H9 (cell line): Measurements from ENCODE around the gene ODF2. TPM values are rescaled to one million over a fixed set of nuclear protein-coding genes. Genes with fewer than 3 reads are reported as not detected.

Experiments
- DNase-seq: peaks from one replicate; pipeline ENCODE4 v3.0.0-alpha.2; 2017
- H2AFZ ChIP-seq: one replicate; pipeline ENCODE4 v1.6.1; 2013; ENCODE audit warnings: mild to moderate bottlenecking, low read length, control low read depth, moderate library complexity
- H2AK5ac ChIP-seq: 2 replicates; pipeline ENCODE4 v1.6.1; 2013; ENCODE audit warnings: low read length, control low read depth, mixed read lengths; ENCODE audit not compliant: insufficient read length
- H2BK120ac ChIP-seq: one replicate; pipeline ENCODE4 v1.6.1; 2013; ENCODE audit warnings: low read depth, mild to moderate bottlenecking, low read length, control low read depth, inconsistent platforms; ENCODE audit not compliant: poor library complexity, severe bottlenecking
- H2BK12ac ChIP-seq: 2 replicates; pipeline ENCODE4 v1.6.1; 2013; ENCODE audit warnings: low read length, control low read depth, mixed read lengths, low read depth; ENCODE audit not compliant: insufficient read length
- H2BK15ac ChIP-seq: 2 replicates; pipeline ENCODE4 v1.6.1; 2013; ENCODE audit warnings: low read depth, low read length, control low read depth
- H2BK20ac ChIP-seq: one replicate; pipeline ENCODE4 v1.6.1; 2013; ENCODE audit warnings: low read depth, mild to moderate bottlenecking, low read length, control low read depth, inconsistent platforms; ENCODE audit not compliant: poor library complexity, severe bottlenecking
- H2BK5ac ChIP-seq: 2 replicates; pipeline ENCODE4 v1.6.1; 2013; ENCODE audit warnings: low read length, control low read depth, mixed read lengths; ENCODE audit not compliant: insufficient read length
- H3K14ac ChIP-seq: 2 replicates; pipeline ENCODE4 v1.6.1; 2013; ENCODE audit warnings: low read length, control low read depth; ENCODE audit not compliant: insufficient read depth
- H3K18ac ChIP-seq: 2 replicates; pipeline ENCODE4 v1.6.1; 2013; ENCODE audit warnings: low read depth, mild to moderate bottlenecking, mixed read lengths, low read length, control low read depth; ENCODE audit not compliant: insufficient read length
- H3K23ac ChIP-seq: 2 replicates; pipeline ENCODE4 v1.6.1; 2013; ENCODE audit warnings: low read length, control low read depth, mixed read lengths, low read depth; ENCODE audit not compliant: insufficient read length
- H3K23me2 ChIP-seq: 2 replicates; pipeline ENCODE4 v1.6.1; 2013; ENCODE audit warnings: low read depth, mild to moderate bottlenecking, mixed read lengths, low read length, control low read depth; ENCODE audit not compliant: insufficient read length, poor library complexity, severe bottlenecking
- H3K27ac ChIP-seq: 2 replicates; pipeline ENCODE4 v1.5.1; 2013; ENCODE audit warnings: low read length, control low read depth, mixed read lengths, low read depth; ENCODE audit not compliant: insufficient read length
- H3K27me3 ChIP-seq: 2 replicates; pipeline ENCODE4 v1.6.1; 2013; ENCODE audit warnings: low read length, control low read depth, inconsistent platforms; ENCODE audit not compliant: insufficient read depth
- H3K4ac ChIP-seq: 2 replicates; pipeline ENCODE4 v1.6.1; 2013; ENCODE audit warnings: low read depth, mild to moderate bottlenecking, control low read depth, inconsistent platforms, low read length, moderate library complexity
- H3K4me1 ChIP-seq: 2 replicates; pipeline ENCODE4 v1.6.1; 2013; ENCODE audit warnings: low read length, control low read depth, inconsistent platforms; ENCODE audit not compliant: insufficient read depth
- H3K4me2 ChIP-seq: 2 replicates; pipeline ENCODE4 v1.6.1; 2013; ENCODE audit warnings: low read length, control low read depth, mixed read lengths; ENCODE audit not compliant: insufficient read length, insufficient read depth
- H3K56ac ChIP-seq: 2 replicates; pipeline ENCODE4 v1.6.1; 2013; ENCODE audit warnings: low read depth, mild to moderate bottlenecking, mixed read lengths, low read length, control low read depth; ENCODE audit not compliant: insufficient read length
- H3K79me1 ChIP-seq: 2 replicates; pipeline ENCODE4 v1.6.1; 2013; ENCODE audit warnings: low read depth, mild to moderate bottlenecking, moderate library complexity, low read length, control low read depth, inconsistent platforms; ENCODE audit not compliant: insufficient read depth, poor library complexity, severe bottlenecking
- H3K79me2 ChIP-seq: 2 replicates; pipeline ENCODE4 v1.6.1; 2013; ENCODE audit warnings: low read length, control low read depth, inconsistent platforms; ENCODE audit not compliant: insufficient read depth
- H3K9ac ChIP-seq: 2 replicates; pipeline ENCODE4 v1.6.1; 2013; ENCODE audit warnings: low read length, control low read depth, mixed read lengths; ENCODE audit not compliant: insufficient read length; ENCODE audit errors: extremely low read depth
- H3K9me3 ChIP-seq: one replicate; pipeline ENCODE4 v1.6.1; 2013; ENCODE audit warnings: low read depth, low read length, inconsistent platforms; ENCODE audit not compliant: control insufficient read depth
- H3T11ph ChIP-seq: one replicate; pipeline ENCODE4 v1.6.1; 2013; ENCODE audit warnings: mild to moderate bottlenecking, low read length, control low read depth, inconsistent platforms
- H4K20me1 ChIP-seq: one replicate; pipeline ENCODE4 v1.6.1; 2013; ENCODE audit not compliant: control insufficient read depth, insufficient read length, insufficient read depth
- H4K5ac ChIP-seq: 2 replicates; pipeline ENCODE4 v1.6.1; 2013; ENCODE audit warnings: low read depth, mild to moderate bottlenecking, mixed read lengths, low read length, control low read depth; ENCODE audit not compliant: insufficient read length
- H4K8ac ChIP-seq: replicated peaks from 2 replicates; pipeline ENCODE4 v1.6.1; 2013; ENCODE audit warnings: low read length, control low read depth, mixed read lengths, low read depth; ENCODE audit not compliant: insufficient read length
- H4K91ac ChIP-seq: 2 replicates; pipeline ENCODE4 v1.6.1; 2013; ENCODE audit warnings: low read depth, mild to moderate bottlenecking, moderate library complexity, mixed read lengths, low read length, control low read depth; ENCODE audit not compliant: insufficient read length
- H3K27ac Mint-ChIP-seq, 3 experiments: 2 replicates in 2 of 3; 3 replicates in 1 of 3; pipeline ENCODE4 v1.8.0; 2020 to 2021; ENCODE audit warnings: mixed read lengths in 3 of 3, mild to moderate bottlenecking in 1 of 3, moderate library complexity in 1 of 3
- H3K27me3 Mint-ChIP-seq: 2 replicates; pipeline ENCODE4 v1.8.0; 2021; ENCODE audit warnings: low read depth, mild to moderate bottlenecking, moderate library complexity, mixed read lengths
- H3K36me3 Mint-ChIP-seq, 3 experiments: 2 replicates in 2 of 3; 3 replicates in 1 of 3; pipeline ENCODE4 v1.8.0; 2020 to 2021; ENCODE audit warnings: low read depth in 3 of 3, mixed read lengths in 3 of 3; ENCODE audit not compliant: insufficient read depth in 1 of 3
- H3K4me1 Mint-ChIP-seq, 2 experiments: 2 replicates each; pipeline ENCODE4 v1.8.0; 2020; ENCODE audit warnings: mixed read lengths in 2 of 2
- H3K4me3 Mint-ChIP-seq, 2 experiments: 2 replicates in 1 of 2; 3 replicates in 1 of 2; pipeline ENCODE4 v1.8.0; 2020 to 2021; ENCODE audit warnings: mild to moderate bottlenecking in 2 of 2, mixed read lengths in 2 of 2, moderate library complexity in 1 of 2
- H3K9me3 Mint-ChIP-seq, 2 experiments: 2 replicates in 1 of 2; 3 replicates in 1 of 2; pipeline ENCODE4 v1.8.0; 2020; ENCODE audit warnings: mild to moderate bottlenecking in 2 of 2, mixed read lengths in 2 of 2, moderate library complexity in 1 of 2
- CTCF ChIP-seq: fragments of 200-600 bp; sonication (generic); conservative IDR thresholded peaks from 3 replicates; pipeline ENCODE4 v1.8.0; 2021; ENCODE audit warnings: antibody characterized with exemption, mild to moderate bottlenecking
- WGBS: extraction: QIAGEN DNeasy Blood & Tissue Kit; methylation state at CpG from one replicate; pipeline ENCODE4 v1.1.7; 2013; ENCODE audit warnings: missing lambda C conversion rate, low lambda C conversion rate, mixed read lengths; ENCODE audit not compliant: insufficient read length; ENCODE audit errors: extremely low coverage; 5-methylcytosine and 5-hydroxymethylcytosine counted together
- total RNA-seq: library from RNA; stranded (reverse); gene quantifications from 2 replicates; pipeline ENCODE4 v1.2.1, GENCODE V29; 2021

The ODF2 gene
- total RNA-seq, 1 experiment from 2014 or later, result 16.7 TPM

GRCh38 chr9:128428644-128429512 lies 26.9 kb upstream of the ODF2 start:
- H3K4me3 Mint-ChIP-seq, result no peak overlapping the region
- DNase-seq, result no peak
- Histone ChIP-seq H3K56ac (no peak overlapping the region), H4K20me1 (no peaks in the 10 kb centered on the region), H3K18ac (no peak overlapping the region), H2BK5ac (no peak overlapping the region), H4K91ac (no peak overlapping the region), H3K4me1 (no peaks in the 10 kb centered on the region), H3K79me1 (no peaks in the 10 kb centered on the region), H3K14ac (no peak overlapping the region; the same call in 1 of the 2 replicates), H2BK120ac (no peak overlapping the region), H2BK20ac (no peak overlapping the region), H4K5ac (no peak overlapping the region), H2AK5ac (no peak overlapping the region), H3K4me2 (no peak overlapping the region), H3K79me2 (no peaks in the 10 kb centered on the region), H3T11ph (no peak overlapping the region), H3K23ac (no peak overlapping the region), H2BK15ac (no peak overlapping the region), H3K9me3 (no peaks in the 10 kb centered on the region), H3K4ac (no peak overlapping the region), H3K9ac (no peak overlapping the region), H2AFZ (no peak overlapping the region), H2BK12ac (no peak overlapping the region), H3K27me3 (no peaks in the 10 kb centered on the region), H3K23me2 (no peaks in the 10 kb centered on the region), H3K27ac (no peak overlapping the region), H4K8ac (no peak overlapping the region)
- H3K27me3 Mint-ChIP-seq, result peaks cover 12% of the 10 kb centered on the region
- WGBS, result no CpG with 5 or more reads among the region's 22 CpGs
- TF ChIP-seq CTCF, result no peak
- H3K4me1 Mint-ChIP-seq, result peaks cover 7 to 10% of the 10 kb centered on the region in 2 experiments; a peak in 3 of 4 replicates
- no peak overlapping the region for H3K27ac Mint-ChIP-seq
- no peaks in the 10 kb centered on the region for H3K9me3 Mint-ChIP-seq
- no peaks in the 10 kb centered on the region for H3K36me3 Mint-ChIP-seq
